H1 (cell line): ENCODE data around the gene CMIP. TPM values are rescaled to one million over a fixed set of nuclear protein-coding genes. Genes with fewer than 3 reads are reported as not detected.

ENCODE experiments used
- CTCF ChIA-PET: fragments of 300-600 bp; sonication (Branson Sonifier 250); formaldehyde crosslinking; loops from one replicate; lab custom pipeline; 2021; ENCODE audit not compliant: partially characterized antibody; lab: Charles Lee
- POLR2A ChIA-PET: fragments of 300-600 bp; sonication (Branson Sonifier 250); formaldehyde crosslinking; loops from one replicate; lab custom pipeline; 2021; ENCODE audit warnings: inconsistent platforms; ENCODE audit not compliant: partially characterized antibody; lab: Charles Lee
- DNase-seq, 2 experiments: peaks; one replicate each; pipeline versions ENCODE4 v3.0.0 to v3.0.0-alpha.2; 2010 to 2022; ENCODE audit warnings: low spot score in 2 of 2, low read depth in 1 of 2, mixed read lengths in 1 of 2
- FAIRE-seq: peaks from 2 replicates; lab custom pipeline; 2011; peaks lifted over from hg19 to GRCh38; lab: Jason Lieb, UNC
- H2AFZ ChIP-seq: 2 replicates; pipeline ENCODE4 v1.8.1; 2012; ENCODE audit warnings: low read length, inconsistent platforms
- H2AK5ac ChIP-seq: 2 replicates; pipeline ENCODE4 v1.6.1; 2013; ENCODE audit warnings: low read depth, low read length
- H2BK120ac ChIP-seq: replicated peaks from 2 replicates; pipeline ENCODE3; 2013; ENCODE audit warnings: low read depth, low read length, inconsistent platforms
- H2BK12ac ChIP-seq: 2 replicates; pipeline ENCODE4 v1.6.1; 2013; ENCODE audit warnings: low read depth, low read length
- H2BK15ac ChIP-seq: 2 replicates; pipeline ENCODE4 v1.6.1; 2013; ENCODE audit warnings: low read length
- H2BK20ac ChIP-seq: 2 replicates; pipeline ENCODE4 v1.6.1; 2013; ENCODE audit warnings: low read length
- H2BK5ac ChIP-seq: 2 replicates; pipeline ENCODE4 v1.6.1; 2013; ENCODE audit warnings: low read depth, low read length
- H3K14ac ChIP-seq: 2 replicates; pipeline ENCODE4 v1.6.1; 2013; ENCODE audit warnings: inconsistent platforms; ENCODE audit not compliant: insufficient read length
- H3K18ac ChIP-seq: 2 replicates; pipeline ENCODE4 v1.6.1; 2013; ENCODE audit warnings: low read length; ENCODE audit errors: extremely low read depth
- H3K23ac ChIP-seq: 2 replicates; pipeline ENCODE4 v1.6.1; 2013; ENCODE audit warnings: inconsistent platforms; ENCODE audit not compliant: insufficient read length
- H3K23me2 ChIP-seq: 2 replicates; pipeline ENCODE4 v1.6.1; 2013; ENCODE audit warnings: low read depth, low read length
- H3K27ac ChIP-seq: 2 replicates; pipeline ENCODE4 v1.6.1; 2011; ENCODE audit warnings: low read depth, low read length, inconsistent platforms
- H3K27me3 ChIP-seq, 4 experiments: replicated peaks in 1 of 4; 1 replicate in 1 of 4; 2 replicates in 3 of 4; pipeline versions ENCODE4 v1.6.1 to v1.8.1; 2011 to 2013; ENCODE audit warnings: low read length in 3 of 4, mild to moderate bottlenecking in 3 of 4, inconsistent platforms in 2 of 4, mixed read lengths in 2 of 4, moderate library complexity in 1 of 4; ENCODE audit not compliant: control insufficient read depth in 3 of 4, insufficient read depth in 3 of 4; ENCODE audit errors: extremely low read depth in 1 of 4
- H3K36me3 ChIP-seq, 4 experiments: 2 replicates each; pipeline versions ENCODE4 v1.6.1 to v1.8.1; 2011 to 2013; ENCODE audit warnings: mild to moderate bottlenecking in 4 of 4, low read length in 3 of 4, moderate library complexity in 2 of 4, control low read depth in 1 of 4, inconsistent platforms in 1 of 4; ENCODE audit not compliant: insufficient read depth in 4 of 4, control insufficient read depth in 2 of 4
- H3K4ac ChIP-seq: replicated peaks from 2 replicates; pipeline ENCODE3; 2013; ENCODE audit warnings: low read length, low read depth, mixed read lengths, inconsistent platforms; ENCODE audit not compliant: insufficient read length
- H3K4me1 ChIP-seq, 4 experiments: replicated peaks in 1 of 4; 1 replicate in 1 of 4; 2 replicates in 3 of 4; pipeline versions ENCODE4 v1.6.1 to v1.8.1; 2011 to 2013; ENCODE audit warnings: low read length in 3 of 4, inconsistent platforms in 2 of 4, mixed read lengths in 1 of 4; ENCODE audit not compliant: insufficient read depth in 4 of 4, control insufficient read depth in 3 of 4
- H3K4me2 ChIP-seq, 2 experiments: 2 replicates each; pipeline versions ENCODE4 v1.6.1 to v1.8.1; 2011 to 2013; ENCODE audit warnings: low read depth in 2 of 2, low read length in 2 of 2, control low read depth in 1 of 2, inconsistent platforms in 1 of 2, mild to moderate bottlenecking in 1 of 2; ENCODE audit not compliant: insufficient read depth in 1 of 2
- H3K4me3 ChIP-seq, 4 experiments: fragments of 200-600, 300-600 bp in 1 of 4; sonication (generic), shearing (Covaris generic), sonication (Bioruptor Twin) in 1 of 4; 2 replicates each; pipeline versions ENCODE4 v1.5.1 to v1.8.1; 2011 to 2016; ENCODE audit warnings: low read length in 4 of 4, low read depth in 3 of 4, control low read depth in 2 of 4, inconsistent platforms in 2 of 4, mild to moderate bottlenecking in 2 of 4, mixed read lengths in 1 of 4, moderate library complexity in 1 of 4; ENCODE audit not compliant: insufficient read depth in 2 of 4; ENCODE audit errors: extremely low read depth in 1 of 4
- H3K56ac ChIP-seq: replicated peaks from 2 replicates; pipeline ENCODE3; 2013; ENCODE audit warnings: low read depth, mild to moderate bottlenecking, mixed read lengths, low read length, inconsistent platforms; ENCODE audit not compliant: insufficient read length
- H3K79me1 ChIP-seq: 2 replicates; pipeline ENCODE4 v1.6.1; 2013; ENCODE audit warnings: low read depth, low read length, control low read depth
- H3K79me2 ChIP-seq, 2 experiments: 2 replicates each; pipeline versions ENCODE4 v1.6.1 to v1.8.1; 2012 to 2013; ENCODE audit warnings: low read length in 2 of 2, mild to moderate bottlenecking in 2 of 2, inconsistent platforms in 1 of 2; ENCODE audit not compliant: insufficient read depth in 2 of 2, control insufficient read depth in 1 of 2
- H3K9ac ChIP-seq, 4 experiments: replicated peaks in 1 of 4; 1 replicate in 1 of 4; 2 replicates in 3 of 4; pipeline versions ENCODE4 v1.6.1 to v1.8.1; 2011 to 2013; ENCODE audit warnings: low read depth in 3 of 4, low read length in 3 of 4, control low read depth in 2 of 4, mild to moderate bottlenecking in 2 of 4, moderate library complexity in 2 of 4, inconsistent platforms in 1 of 4; ENCODE audit errors: extremely low read depth in 1 of 4
- H3K9me3 ChIP-seq, 2 experiments: 2 replicates each; pipeline versions ENCODE4 v1.6.1 to v1.8.1; 2012 to 2013; ENCODE audit warnings: mild to moderate bottlenecking in 2 of 2, moderate library complexity in 2 of 2, control low read depth in 1 of 2, inconsistent platforms in 1 of 2, low read depth in 1 of 2, low read length in 1 of 2, mixed read lengths in 1 of 2; ENCODE audit not compliant: insufficient read depth in 2 of 2
- H4K20me1 ChIP-seq, 2 experiments: replicated peaks in 1 of 2; 2 replicates each; pipeline versions ENCODE3 to v1.8.1; 2011 to 2013; ENCODE audit warnings: inconsistent platforms in 2 of 2, low read length in 2 of 2, mild to moderate bottlenecking in 1 of 2; ENCODE audit not compliant: insufficient read depth in 2 of 2, control insufficient read depth in 1 of 2
- H4K5ac ChIP-seq: 2 replicates; pipeline ENCODE4 v1.6.1; 2013; ENCODE audit warnings: low read length, low read depth, mixed read lengths, inconsistent platforms; ENCODE audit not compliant: insufficient read length
- H4K8ac ChIP-seq: 2 replicates; pipeline ENCODE4 v1.8.0; 2013; ENCODE audit warnings: mild to moderate bottlenecking, moderate library complexity, low read length, inconsistent platforms; ENCODE audit not compliant: insufficient read depth; ENCODE audit errors: extremely low read depth
- H4K91ac ChIP-seq: replicated peaks from 2 replicates; pipeline ENCODE3; 2013; ENCODE audit warnings: low read length, mixed read lengths, inconsistent platforms; ENCODE audit not compliant: insufficient read length
- BACH1 ChIP-seq: IDR thresholded peaks from 2 replicates; pipeline ENCODE4 v1.6.1; 2012; ENCODE audit warnings: low read length, improper control_type of control experiment
- BRCA1 ChIP-seq: IDR thresholded peaks from 2 replicates; pipeline ENCODE4 v1.6.1; 2012; ENCODE audit warnings: low read depth, low read length, improper control_type of control experiment
- CBX5 ChIP-seq: fragments of 300-800, 300-1000 bp; sonication (generic); IDR thresholded peaks from 2 replicates; pipeline ENCODE4 v1.7.1; 2016; ENCODE audit warnings: antibody characterized with exemption, low read length, low read depth
- CEBPB ChIP-seq: IDR thresholded peaks from 2 replicates; pipeline ENCODE4 v1.6.1; 2012; ENCODE audit warnings: low read depth, low read length
- FOSL1 ChIP-seq: IDR thresholded peaks from 2 replicates; pipeline ENCODE4 v1.6.1; 2011; ENCODE audit warnings: mild to moderate bottlenecking, low read depth, low read length, moderate library complexity; ENCODE audit not compliant: insufficient read depth
- RXRA ChIP-seq: IDR thresholded peaks from 2 replicates; pipeline ENCODE4 v1.6.1; 2011; ENCODE audit warnings: low read depth, mild to moderate bottlenecking, low read length, moderate library complexity; ENCODE audit not compliant: insufficient read depth
- SAP30 ChIP-seq: fragments of 300-600 bp; sonication (generic); IDR thresholded peaks from 2 replicates; pipeline ENCODE4 v1.7.1; 2012; ENCODE audit warnings: low read length, moderate library complexity, mild to moderate bottlenecking, inconsistent platforms; ENCODE audit not compliant: insufficient read depth, insufficient replicate concordance
- SIX5 ChIP-seq: IDR thresholded peaks from 2 replicates; pipeline ENCODE4 v1.6.1; 2011; ENCODE audit warnings: mild to moderate bottlenecking, low read depth, low read length
- SRF ChIP-seq: IDR thresholded peaks from 2 replicates; pipeline ENCODE4 v1.6.1; 2011; ENCODE audit warnings: mild to moderate bottlenecking, low read depth, low read length, moderate library complexity
- TEAD4 ChIP-seq: IDR thresholded peaks from 2 replicates; pipeline ENCODE4 v1.6.1; 2012; ENCODE audit warnings: low read depth, low read length, inconsistent platforms, mixed read lengths
- USF2 ChIP-seq: IDR thresholded peaks from 2 replicates; pipeline ENCODE4 v1.6.1; 2011; ENCODE audit warnings: low read length, improper control_type of control experiment
- WGBS, 2 experiments: shearing (Covaris generic) in 1 of 2; methylation state at CpG; one replicate each; pipeline versions ENCODE4 v1.1.6 to v1.1.7; 2013 to 2015; ENCODE audit warnings: low lambda C conversion rate in 2 of 2, mixed read lengths in 2 of 2, inconsistent platforms in 1 of 2, low coverage in 1 of 2, missing lambda C conversion rate in 1 of 2; ENCODE audit not compliant: insufficient replicate concordance in 2 of 2, insufficient coverage in 1 of 2, insufficient read length in 1 of 2; ENCODE audit errors: extremely low coverage in 1 of 2, missing lambda C conversion rate in 1 of 2; 5-methylcytosine and 5-hydroxymethylcytosine counted together
- polyA plus RNA-seq, 7 experiments: library from polyadenylated mRNA; depleted of rRNA in 3 of 7; stranded (reverse) in 5 of 7; unstranded in 2 of 7; fragments of >200 nt in 5 of 7; fragments of 200-250 nt in 2 of 7; gene quantifications; 1 replicate in 5 of 7; 2 replicates in 1 of 7; 4 replicates in 1 of 7; pipeline versions ENCODE4 v1.2.1 to v1.2.3, GENCODE V29; 2011 to 2013; ENCODE audit warnings: missing spikeins in 2 of 7, mixed read lengths in 2 of 7
- total RNA-seq: library from RNA; stranded (reverse); fragmentation: NEBNext Ultra II Directional; extraction: Animal tissue kit (Norgen Biotek cat#: 25700); gene quantifications from 2 replicates; pipeline ENCODE4 v1.2.1, GENCODE V29; 2021
- TF ChIP-seq, protein P1 (sequence below): IDR thresholded peaks from 2 replicates; pipeline ENCODE4 v1.6.1; 2012; ENCODE audit warnings: low read length, inconsistent platforms

CMIP gene
- total and polyA plus RNA-seq, 2 of the 8 experiments (the other 6 are each of a cell fraction or from before 2014, with no cell fraction given): 7.9 to 53.2 TPM

GRCh38 chr16:81752876-81753227 lies 308.2 kb downstream of the CMIP start:
- POLR2A ChIA-PET: interaction anchor here (1.6 kb wide), 1 partner anchor 24 kb away, joined by 4 read pairs; no protein-coding TSS in a partner anchor
- Histone ChIP-seq H3K14ac (no peak overlapping the region), H2BK5ac (no peak overlapping the region), H4K8ac (no peak overlapping the region), H4K20me1 (no peaks in the 10 kb centered on the region), H3K56ac (no peak overlapping the region), H2AK5ac (no peak overlapping the region), H3K4me2 (no peak overlapping the region), H4K5ac (no peak overlapping the region), H2BK15ac (no peak overlapping the region), H3K4me1 (peaks cover 0 to 3% (median 0%) of the 10 kb centered on the region in 4 experiments; a peak in 4 of 7 replicates), H3K9me3 (no peaks in the 10 kb centered on the region), H3K23ac (no peak overlapping the region), H3K18ac (no peak overlapping the region), H4K91ac (no peak overlapping the region), H3K4me3 (no peak overlapping the region), H2BK12ac (0 out of 2 replicates have a peak overlapping the region, but pooled peaks have one; percentile 7), H3K36me3 (no peaks in the 10 kb centered on the region), H2AFZ (no peak overlapping the region), H2BK20ac (no peak overlapping the region), H3K27ac (no peak overlapping the region), H3K79me1 (no peaks in the 10 kb centered on the region), H3K4ac (no peak overlapping the region), H3K27me3 (no peaks in the 10 kb centered on the region), H3K9ac (no peak overlapping the region), H3K23me2 (no peaks in the 10 kb centered on the region; the same call in 1 of the 2 replicates), H2BK120ac (no peak overlapping the region), H3K79me2 (no peaks in the 10 kb centered on the region)
- CTCF ChIA-PET: interaction anchor here (1.4 to 2.1 kb wide), 3 partner anchors 8 to 130 kb away, joined by 4 to 11 read pairs (median 5); no protein-coding TSS in a partner anchor
- FAIRE-seq: no peak
- DNase-seq: no peak
- WGBS, 2 experiments: 94% methylated on average over 7 of the region's 7 CpGs; no CpG with 5 or more reads in 1 of the 2 experiments
- TF ChIP-seq CBX5: no peak
- no peak for TF ChIP-seq SIX5
- no peak for TF ChIP-seq USF2
- no peak for TF ChIP-seq SAP30
- TF ChIP-seq FOSL1: no peak
- TF ChIP-seq CEBPB: no peak
- TF ChIP-seq SRF: no peak
- no peak for TF ChIP-seq BRCA1
- no peak for TF ChIP-seq TEAD4
- TF ChIP-seq BACH1: no peak
- TF ChIP-seq, protein P1, sequence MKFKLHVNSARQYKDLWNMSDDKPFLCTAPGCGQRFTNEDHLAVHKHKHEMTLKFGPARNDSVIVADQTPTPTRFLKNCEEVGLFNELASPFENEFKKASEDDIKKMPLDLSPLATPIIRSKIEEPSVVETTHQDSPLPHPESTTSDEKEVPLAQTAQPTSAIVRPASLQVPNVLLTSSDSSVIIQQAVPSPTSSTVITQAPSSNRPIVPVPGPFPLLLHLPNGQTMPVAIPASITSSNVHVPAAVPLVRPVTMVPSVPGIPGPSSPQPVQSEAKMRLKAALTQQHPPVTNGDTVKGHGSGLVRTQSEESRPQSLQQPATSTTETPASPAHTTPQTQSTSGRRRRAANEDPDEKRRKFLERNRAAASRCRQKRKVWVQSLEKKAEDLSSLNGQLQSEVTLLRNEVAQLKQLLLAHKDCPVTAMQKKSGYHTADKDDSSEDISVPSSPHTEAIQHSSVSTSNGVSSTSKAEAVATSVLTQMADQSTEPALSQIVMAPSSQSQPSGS: no peak
- no peak for TF ChIP-seq RXRA
